CD14-positive monocyte (primary cell): ENCODE measurements around the gene APOA1. TPM values are rescaled to one million over a fixed set of nuclear protein-coding genes. Genes with fewer than 3 reads are reported as not detected.

Experiments used
- DNase-seq, 3 donors: peaks; one replicate each; pipeline ENCODE4 v3.0.0-alpha.2; 2011 to 2022
- H2AFZ ChIP-seq: 2 replicates; pipeline ENCODE4 v1.6.0; 2012; ENCODE audit warnings: mild to moderate bottlenecking, low read depth, low read length, inconsistent platforms; ENCODE audit not compliant: insufficient read depth, poor library complexity, severe bottlenecking
- H3K27ac ChIP-seq, 2 donors: 1 replicate in 1 of 2; 2 replicates in 1 of 2; pipeline ENCODE4 v1.5.1; 2012 to 2013; ENCODE audit warnings: low read length in 2 of 2, control low read depth in 1 of 2, inconsistent platforms in 1 of 2, low read depth in 1 of 2, mild to moderate bottlenecking in 1 of 2
- H3K27me3 ChIP-seq, 2 donors: one replicate each; pipeline versions ENCODE4 v1.6.0 to v1.6.1; 2011 to 2013; ENCODE audit warnings: low read length in 2 of 2; ENCODE audit not compliant: control insufficient read depth in 2 of 2, insufficient read depth in 2 of 2
- H3K36me3 ChIP-seq, 2 donors: replicated peaks in 1 of 2; 1 replicate in 1 of 2; 2 replicates in 1 of 2; pipeline versions ENCODE4 v1.5.1 to v1.6.1; 2012 to 2013; ENCODE audit warnings: low read length in 2 of 2, control low read depth in 1 of 2, inconsistent platforms in 1 of 2, mild to moderate bottlenecking in 1 of 2; ENCODE audit not compliant: insufficient read depth in 2 of 2, control insufficient read depth in 1 of 2
- H3K4me1 ChIP-seq, 2 donors: 1 replicate in 1 of 2; 2 replicates in 1 of 2; pipeline versions ENCODE4 v1.5.1 to v1.6.1; 2012 to 2013; ENCODE audit warnings: low read length in 2 of 2, control low read depth in 1 of 2, inconsistent platforms in 1 of 2, mild to moderate bottlenecking in 1 of 2, moderate library complexity in 1 of 2; ENCODE audit not compliant: insufficient read depth in 2 of 2, control insufficient read depth in 1 of 2
- H3K4me2 ChIP-seq: replicated peaks from 2 replicates; pipeline ENCODE3; 2012; ENCODE audit warnings: low read length, moderate library complexity, mild to moderate bottlenecking; ENCODE audit not compliant: poor library complexity, severe bottlenecking; ENCODE audit errors: extremely low read depth
- H3K4me3 ChIP-seq, 3 experiments: fragments of 200-600 bp in 1 of 3; sonication (generic) in 1 of 3; replicated peaks in 1 of 3; 1 replicate in 2 of 3; 2 replicates in 1 of 3; pipeline ENCODE4 v1.5.1; 2011 to 2013; ENCODE audit warnings: low read length in 3 of 3, mild to moderate bottlenecking in 3 of 3, control low read depth in 2 of 3, low read depth in 2 of 3, inconsistent platforms in 1 of 3, moderate library complexity in 1 of 3
- H3K79me2 ChIP-seq: 2 replicates; pipeline ENCODE4 v1.6.0; 2012; ENCODE audit warnings: mild to moderate bottlenecking, control low read depth, inconsistent platforms, low read length, moderate library complexity; ENCODE audit not compliant: insufficient read depth
- H3K9ac ChIP-seq: 2 replicates; pipeline ENCODE4 v1.6.0; 2017; ENCODE audit warnings: low read length, mild to moderate bottlenecking; ENCODE audit not compliant: insufficient read depth, poor library complexity, severe bottlenecking
- H3K9me3 ChIP-seq, 2 donors: replicated peaks in 1 of 2; 1 replicate in 1 of 2; 2 replicates in 1 of 2; pipeline versions ENCODE4 v1.5.1 to v1.6.1; 2012 to 2013; ENCODE audit warnings: low read length in 2 of 2, control low read depth in 1 of 2; ENCODE audit not compliant: control insufficient read depth in 1 of 2, insufficient read depth in 1 of 2
- H4K20me1 ChIP-seq: 2 replicates; pipeline ENCODE4 v1.6.0; 2012; ENCODE audit warnings: mild to moderate bottlenecking, low read length, control low read depth, moderate library complexity; ENCODE audit not compliant: insufficient read depth
- H3K27ac Mint-ChIP-seq, 7 donors: one replicate each; pipeline ENCODE4 v1.8.0; 2020; ENCODE audit warnings: mild to moderate bottlenecking in 7 of 7, mixed read lengths in 7 of 7, moderate library complexity in 6 of 7, inconsistent platforms in 2 of 7
- H3K27me3 Mint-ChIP-seq, 3 donors: one replicate each; pipeline ENCODE4 v1.8.0; 2021 to 2022; ENCODE audit warnings: low read depth in 3 of 3, mild to moderate bottlenecking in 3 of 3, mixed read lengths in 3 of 3, moderate library complexity in 3 of 3, inconsistent platforms in 1 of 3
- H3K36me3 Mint-ChIP-seq, 2 donors: one replicate each; pipeline ENCODE4 v1.8.0; 2020; ENCODE audit warnings: mixed read lengths in 2 of 2, inconsistent platforms in 1 of 2, mild to moderate bottlenecking in 1 of 2
- H3K4me1 Mint-ChIP-seq: one replicate; pipeline ENCODE4 v1.8.0; 2020; ENCODE audit warnings: mild to moderate bottlenecking, mixed read lengths
- H3K4me3 Mint-ChIP-seq, 2 donors: one replicate each; pipeline ENCODE4 v1.8.0; 2020; ENCODE audit warnings: mild to moderate bottlenecking in 2 of 2, mixed read lengths in 2 of 2, moderate library complexity in 1 of 2
- H3K9me3 Mint-ChIP-seq, 7 donors: one replicate each; pipeline ENCODE4 v1.8.0; 2020 to 2022; ENCODE audit warnings: mixed read lengths in 7 of 7, mild to moderate bottlenecking in 6 of 7, moderate library complexity in 6 of 7, inconsistent platforms in 2 of 7
- WGBS: methylation state at CpG from one replicate; pipeline ENCODE4 v1.1.5; 2013; ENCODE audit warnings: missing lambda C conversion rate; ENCODE audit not compliant: insufficient coverage; 5-methylcytosine and 5-hydroxymethylcytosine counted together
- intact Hi-C, 2 donors: fragments of 100-400 bp; cut with micrococcal nuclease; formaldehyde crosslinking; loops; one replicate each; pipeline versions ENCODE4 v1.15.0 to v1.15.1; 2023
- polyA plus RNA-seq, 3 donors: library from polyadenylated mRNA; depleted of rRNA in 1 of 3; unstranded in 2 of 3; stranded (reverse) in 1 of 3; fragments of 300-500 nt in 2 of 3; fragments of >200 nt in 1 of 3; fragmentation: Illumina TruSeq in 2 of 3; gene quantifications; 1 replicate in 2 of 3; 2 replicates in 1 of 3; pipeline ENCODE4 v1.2.3, GENCODE V29; 2012 to 2021
- TF ChIP-seq, protein P1 (sequence below): fragments of 200-600 bp; IDR thresholded peaks from one replicate; pipeline ENCODE4 v1.8.0; 2022; ENCODE audit warnings: antibody characterized with exemption, mild to moderate bottlenecking

APOA1 gene
- polyA plus RNA-seq, 3 donors: 0.29 TPM; not detected in 2

- H3K4me3 ChIP-seq: peak overlapping the region; percentile 85 to 92 (median 90)
- H3K4me2 ChIP-seq: peak overlapping the region; percentile 86
- peak overlapping the region; percentile 19 to 94 for H3K27ac ChIP-seq
- Mint-ChIP-seq H3K27me3 (peaks cover 6 to 14% (median 8%) of the 10 kb centered on the region in 3 donors), H3K4me1 (peaks cover 29% of the 10 kb centered on the region), H3K27ac (peak overlapping the region; percentile 29 to 93 (median 79)), H3K9me3 (peaks cover 0 to 2% (median 0%) of the 10 kb centered on the region in 7 donors), H3K36me3 (peaks cover 43 to 48% of the 10 kb centered on the region in 2 donors), H3K4me3 (peak overlapping the region; percentile 94 to 95)
- H3K9me3 ChIP-seq: no peaks in the 10 kb centered on the region
- no peak for DNase-seq
- intact Hi-C loops: loop anchor here (5.0 to 10.0 kb wide), 2 partner anchors 445 to 537 kb away; partner anchors contain the start of genes CEP164 (in 1 of the 2), PCSK7 (in 1 of the 2) and RNF214 (in 1 of the 2)
- peak overlapping the region; percentile 98 for H2AFZ ChIP-seq
- H3K4me1 ChIP-seq: peaks cover 22 to 26% of the 10 kb centered on the region in 2 donors
- WGBS: 0% methylated on average over 9 of the region's 15 CpGs
- H3K27me3 ChIP-seq: no peaks in the 10 kb centered on the region
- TF ChIP-seq, protein P1, sequence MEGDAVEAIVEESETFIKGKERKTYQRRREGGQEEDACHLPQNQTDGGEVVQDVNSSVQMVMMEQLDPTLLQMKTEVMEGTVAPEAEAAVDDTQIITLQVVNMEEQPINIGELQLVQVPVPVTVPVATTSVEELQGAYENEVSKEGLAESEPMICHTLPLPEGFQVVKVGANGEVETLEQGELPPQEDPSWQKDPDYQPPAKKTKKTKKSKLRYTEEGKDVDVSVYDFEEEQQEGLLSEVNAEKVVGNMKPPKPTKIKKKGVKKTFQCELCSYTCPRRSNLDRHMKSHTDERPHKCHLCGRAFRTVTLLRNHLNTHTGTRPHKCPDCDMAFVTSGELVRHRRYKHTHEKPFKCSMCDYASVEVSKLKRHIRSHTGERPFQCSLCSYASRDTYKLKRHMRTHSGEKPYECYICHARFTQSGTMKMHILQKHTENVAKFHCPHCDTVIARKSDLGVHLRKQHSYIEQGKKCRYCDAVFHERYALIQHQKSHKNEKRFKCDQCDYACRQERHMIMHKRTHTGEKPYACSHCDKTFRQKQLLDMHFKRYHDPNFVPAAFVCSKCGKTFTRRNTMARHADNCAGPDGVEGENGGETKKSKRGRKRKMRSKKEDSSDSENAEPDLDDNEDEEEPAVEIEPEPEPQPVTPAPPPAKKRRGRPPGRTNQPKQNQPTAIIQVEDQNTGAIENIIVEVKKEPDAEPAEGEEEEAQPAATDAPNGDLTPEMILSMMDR: no peak
- H3K9ac ChIP-seq: peak overlapping the region; percentile 94
- peaks cover 42 to 44% of the 10 kb centered on the region in 2 donors for H3K36me3 ChIP-seq
- peaks cover 4% of the 10 kb centered on the region for H4K20me1 ChIP-seq
- H3K79me2 ChIP-seq: peaks cover 34% of the 10 kb centered on the region
Observed at GRCh38 chr11:116787436-116787785, 50.0 kb downstream of the APOA1 start.

DNA sequence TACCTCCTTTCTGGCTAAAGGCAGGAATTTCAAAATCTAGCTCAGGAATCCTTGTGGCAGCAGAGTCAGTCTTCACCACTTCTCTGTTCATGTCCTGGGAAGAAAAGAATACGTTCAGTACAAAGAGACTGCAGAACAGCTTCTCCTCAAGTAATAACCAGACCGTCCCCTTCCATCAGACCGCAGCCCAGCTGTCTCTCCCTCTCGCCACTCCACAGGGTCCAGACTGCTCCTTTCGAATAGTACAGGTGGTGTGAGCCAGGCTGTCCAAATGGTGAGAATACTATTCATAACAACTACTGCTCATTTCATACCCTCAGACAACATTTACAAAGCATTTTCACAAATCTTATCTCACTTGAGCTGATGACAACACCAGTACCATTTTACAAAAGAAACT lies 50.5 kb downstream of the APOA1 start:
- H3K4me3 Mint-ChIP-seq: peak overlapping the region; percentile 94 to 95
- peaks cover 22 to 26% of the 10 kb centered on the region in 2 donors for H3K4me1 ChIP-seq
- peak overlapping the region; percentile 29 to 93 (median 79) for H3K27ac Mint-ChIP-seq
- H3K36me3 ChIP-seq: peaks cover 47 to 48% of the 10 kb centered on the region in 2 donors
- H3K36me3 Mint-ChIP-seq: peaks cover 47 to 53% of the 10 kb centered on the region in 2 donors
- peak overlapping the region; percentile 98 for H2AFZ ChIP-seq
- peak overlapping the region; percentile 85 to 92 (median 90) for H3K4me3 ChIP-seq
- H3K4me2 ChIP-seq: peak overlapping the region; percentile 86
- peaks cover 34% of the 10 kb centered on the region for H3K79me2 ChIP-seq
- intact Hi-C loops: loop anchor here (5.0 to 10.0 kb wide), 2 partner anchors 445 to 538 kb away; partner anchors contain the start of genes CEP164 (in 1 of the 2), PCSK7 (in 1 of the 2) and RNF214 (in 1 of the 2)
- H3K27me3 Mint-ChIP-seq: peaks cover 6 to 14% (median 7%) of the 10 kb centered on the region in 3 donors
- DNase-seq: no peak
- H3K9me3 Mint-ChIP-seq: peaks cover 0 to 2% (median 0%) of the 10 kb centered on the region in 7 donors
- peak overlapping the region in 1 of 2 donors; percentile 94 for H3K27ac ChIP-seq
- peaks cover 4% of the 10 kb centered on the region for H4K20me1 ChIP-seq
- H3K9ac ChIP-seq: peak overlapping the region; percentile 94
- WGBS: 69% methylated on average over 3 of the region's 5 CpGs
- peaks cover 29% of the 10 kb centered on the region for H3K4me1 Mint-ChIP-seq
- TF ChIP-seq, protein P1: no peak
- H3K9me3 ChIP-seq: no peaks in the 10 kb centered on the region
- no peaks in the 10 kb centered on the region for H3K27me3 ChIP-seq
